KMS-11 (cell line): ENCODE measurements around the gene IL17D.

ENCODE experiments used
- H2AFZ ChIP-seq: fragments of 200-600 bp; sonication (generic); 2 replicates; pipeline ENCODE4 v1.6.1; 2016; ENCODE audit warnings: antibody characterized with exemption, mixed run types, low read depth
- H3K27ac ChIP-seq: fragments of 200-600 bp; sonication (generic); 2 replicates; pipeline ENCODE4 v1.6.1; 2016; ENCODE audit warnings: mild to moderate bottlenecking, mixed run types
- H3K27me3 ChIP-seq: fragments of 200-600 bp; sonication (generic); 2 replicates; pipeline ENCODE4 v1.6.1; 2017; ENCODE audit warnings: mild to moderate bottlenecking, low read depth, mixed run types, moderate library complexity; ENCODE audit not compliant: insufficient read depth
- H3K36me3 ChIP-seq: fragments of 200-600 bp; sonication (generic); 2 replicates; pipeline ENCODE4 v1.6.1; 2017; ENCODE audit warnings: mild to moderate bottlenecking, mixed run types; ENCODE audit not compliant: insufficient read depth
- H3K4me1 ChIP-seq: fragments of 200-600 bp; sonication (generic); 2 replicates; pipeline ENCODE4 v1.6.1; 2016; ENCODE audit warnings: mild to moderate bottlenecking, low read depth, mixed run types; ENCODE audit not compliant: poor library complexity, severe bottlenecking
- H3K4me2 ChIP-seq: fragments of 200-600 bp; sonication (generic); 2 replicates; pipeline ENCODE4 v1.7.0; 2016; ENCODE audit warnings: mild to moderate bottlenecking, mixed run types
- H3K4me3 ChIP-seq: fragments of 200-600 bp; sonication (generic); IDR thresholded peaks from 2 replicates; pipeline ENCODE4 v1.6.1; 2017; ENCODE audit warnings: low read depth, low read length, mixed read lengths; ENCODE audit not compliant: insufficient read depth
- H3K79me2 ChIP-seq: fragments of 200-600 bp; sonication (generic); 2 replicates; pipeline ENCODE4 v1.6.1; 2016; ENCODE audit warnings: low read depth, mixed run types; ENCODE audit not compliant: insufficient read depth
- H3K9ac ChIP-seq: fragments of 200-600 bp; sonication (generic); 2 replicates; pipeline ENCODE4 v1.6.1; 2016; ENCODE audit warnings: mild to moderate bottlenecking, mixed run types
- H4K20me1 ChIP-seq: fragments of 200-600 bp; sonication (generic); 2 replicates; pipeline ENCODE4 v1.6.1; 2016; ENCODE audit warnings: mild to moderate bottlenecking, mixed run types; ENCODE audit not compliant: insufficient read depth
- TF ChIP-seq, protein P1 (sequence below): fragments of 200-600 bp; sonication (generic); conservative IDR thresholded peaks from 2 replicates; pipeline ENCODE4 v1.6.1; 2017; ENCODE audit warnings: low read depth, mild to moderate bottlenecking, antibody characterized with exemption, low read length, moderate library complexity, mixed read lengths

Gene IL17D

DNA sequence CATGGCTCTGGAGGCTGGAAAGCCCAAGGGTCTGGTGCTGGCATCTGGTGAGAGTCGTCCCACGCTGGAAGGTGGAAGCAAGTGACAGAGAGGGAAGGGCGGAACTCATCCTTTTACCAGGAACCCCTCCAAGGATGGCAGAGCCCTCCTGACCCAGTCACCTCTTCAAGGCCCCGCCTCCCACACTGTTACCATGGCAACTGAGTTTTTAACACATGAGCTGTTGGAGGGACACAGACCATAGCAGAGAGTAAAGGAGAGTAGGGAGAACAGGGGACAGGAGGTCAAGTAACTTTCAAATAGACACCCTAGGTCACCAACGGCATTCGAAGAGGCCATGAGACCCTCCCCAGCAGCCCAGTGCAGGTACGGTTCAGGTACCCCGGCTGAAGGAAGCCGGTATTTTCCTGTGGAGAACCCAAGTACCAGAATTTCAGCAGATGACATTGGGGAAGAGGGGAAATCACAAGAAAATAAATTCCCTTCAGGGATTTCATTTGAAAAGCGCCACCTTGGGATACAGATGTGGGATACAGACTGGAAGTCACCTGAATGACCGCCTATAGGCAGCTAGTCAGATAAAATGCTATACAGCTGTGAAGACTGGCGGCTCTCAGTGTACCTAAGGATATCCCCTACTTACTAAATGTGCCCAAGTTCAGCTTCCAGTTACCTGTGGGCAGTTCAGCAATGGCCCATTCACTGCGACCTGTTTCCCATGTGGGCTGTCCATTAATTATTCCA lies 8.0 kb downstream of the IL17D start:
- no peak overlapping the region for H3K4me3 ChIP-seq
- no peak overlapping the region for H3K4me2 ChIP-seq
- no peaks in the 10 kb centered on the region for H3K27me3 ChIP-seq
- H3K4me1 ChIP-seq: no peaks in the 10 kb centered on the region
- TF ChIP-seq, protein P1, sequence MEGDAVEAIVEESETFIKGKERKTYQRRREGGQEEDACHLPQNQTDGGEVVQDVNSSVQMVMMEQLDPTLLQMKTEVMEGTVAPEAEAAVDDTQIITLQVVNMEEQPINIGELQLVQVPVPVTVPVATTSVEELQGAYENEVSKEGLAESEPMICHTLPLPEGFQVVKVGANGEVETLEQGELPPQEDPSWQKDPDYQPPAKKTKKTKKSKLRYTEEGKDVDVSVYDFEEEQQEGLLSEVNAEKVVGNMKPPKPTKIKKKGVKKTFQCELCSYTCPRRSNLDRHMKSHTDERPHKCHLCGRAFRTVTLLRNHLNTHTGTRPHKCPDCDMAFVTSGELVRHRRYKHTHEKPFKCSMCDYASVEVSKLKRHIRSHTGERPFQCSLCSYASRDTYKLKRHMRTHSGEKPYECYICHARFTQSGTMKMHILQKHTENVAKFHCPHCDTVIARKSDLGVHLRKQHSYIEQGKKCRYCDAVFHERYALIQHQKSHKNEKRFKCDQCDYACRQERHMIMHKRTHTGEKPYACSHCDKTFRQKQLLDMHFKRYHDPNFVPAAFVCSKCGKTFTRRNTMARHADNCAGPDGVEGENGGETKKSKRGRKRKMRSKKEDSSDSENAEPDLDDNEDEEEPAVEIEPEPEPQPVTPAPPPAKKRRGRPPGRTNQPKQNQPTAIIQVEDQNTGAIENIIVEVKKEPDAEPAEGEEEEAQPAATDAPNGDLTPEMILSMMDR: no peak
- no peaks in the 10 kb centered on the region for H3K79me2 ChIP-seq
- no peak overlapping the region for H3K27ac ChIP-seq
- H3K9ac ChIP-seq: no peak overlapping the region
- H2AFZ ChIP-seq: peak overlapping the region; percentile 50; the same call in 1 of the 2 replicates
- H3K36me3 ChIP-seq: no peaks in the 10 kb centered on the region
- H4K20me1 ChIP-seq: no peaks in the 10 kb centered on the region

DNA sequence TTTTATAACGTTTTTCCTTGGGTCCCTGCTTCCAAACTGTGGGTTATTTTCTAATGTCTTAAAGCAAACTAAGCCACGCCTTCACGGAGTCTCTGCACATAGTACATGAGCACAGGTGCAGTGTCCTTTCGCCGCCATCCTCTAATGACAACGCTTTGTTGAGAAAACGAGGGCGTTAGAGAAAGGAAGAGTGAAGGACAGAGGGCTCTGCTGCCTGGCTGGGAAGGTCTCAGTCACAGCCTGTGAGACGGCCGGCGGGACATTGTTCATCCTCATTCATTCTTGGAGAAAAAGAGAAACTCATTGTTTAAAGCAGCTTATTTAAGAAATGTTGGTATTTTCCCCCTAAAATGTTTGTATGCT lies 9.5 kb downstream of the IL17D start:
- no peaks in the 10 kb centered on the region for H3K4me1 ChIP-seq
- H3K36me3 ChIP-seq: no peaks in the 10 kb centered on the region
- H4K20me1 ChIP-seq: no peaks in the 10 kb centered on the region
- H3K4me3 ChIP-seq: no peak overlapping the region
- TF ChIP-seq, protein P1: no peak
- peak overlapping the region; percentile 50 for H2AFZ ChIP-seq
- H3K9ac ChIP-seq: no peak overlapping the region
- no peaks in the 10 kb centered on the region for H3K27me3 ChIP-seq
- H3K27ac ChIP-seq: no peak overlapping the region
- peak overlapping the region; percentile 25; the same call in 1 of the 2 replicates for H3K4me2 ChIP-seq
- H3K79me2 ChIP-seq: no peaks in the 10 kb centered on the region

DNA sequence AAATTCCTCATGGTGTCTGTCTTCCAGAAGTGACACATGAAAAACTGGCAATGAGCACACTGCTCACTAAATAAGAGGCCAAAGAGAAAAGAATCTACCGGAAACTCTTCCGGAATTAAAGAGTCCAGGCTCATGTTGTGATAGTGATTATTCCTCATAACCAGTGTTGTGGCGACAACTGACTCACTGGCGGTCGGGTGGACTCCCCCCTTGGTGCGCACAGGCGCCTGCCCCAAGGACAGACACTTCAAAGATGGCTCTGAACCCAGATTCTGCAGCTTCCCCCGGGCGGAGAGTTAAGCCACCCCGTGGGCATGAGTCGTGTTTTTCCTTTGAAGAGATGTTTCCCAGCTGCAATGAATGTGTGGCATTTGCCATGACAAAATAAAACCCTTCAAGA lies 10.3 kb downstream of the IL17D start:
- Histone ChIP-seq H3K4me2 (no peak overlapping the region), H3K27ac (no peak overlapping the region), H3K36me3 (no peaks in the 10 kb centered on the region), H3K4me1 (no peaks in the 10 kb centered on the region), H3K4me3 (no peak overlapping the region), H3K27me3 (no peaks in the 10 kb centered on the region), H4K20me1 (no peaks in the 10 kb centered on the region), H3K9ac (no peak overlapping the region), H3K79me2 (no peaks in the 10 kb centered on the region), H2AFZ (no peak overlapping the region)
- TF ChIP-seq, protein P1: no peak

DNA sequence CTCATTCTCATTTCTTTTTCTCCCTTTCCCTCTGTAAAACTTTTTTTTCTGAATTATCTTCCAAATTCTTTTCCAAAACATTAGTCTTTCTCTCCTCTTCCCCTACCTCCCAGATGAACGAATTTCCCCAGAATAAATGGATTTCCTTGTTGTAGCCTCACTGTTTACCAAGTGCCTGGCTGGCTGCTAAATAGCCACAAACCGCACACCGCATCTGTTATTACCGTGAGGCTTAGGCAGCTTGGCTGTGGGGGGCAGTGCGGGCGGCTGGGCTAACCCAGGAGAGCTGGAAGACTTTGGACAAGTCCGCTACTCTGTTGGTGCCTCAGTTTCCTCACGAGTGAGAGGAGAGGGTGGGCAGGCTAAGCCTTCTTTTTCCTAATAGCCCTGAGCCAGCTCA lies 10.7 kb downstream of the IL17D start:
- no peak overlapping the region for H3K4me3 ChIP-seq
- no peaks in the 10 kb centered on the region for H3K27me3 ChIP-seq
- no peak overlapping the region for H2AFZ ChIP-seq
- H3K4me1 ChIP-seq: no peaks in the 10 kb centered on the region
- H3K36me3 ChIP-seq: no peaks in the 10 kb centered on the region
- H4K20me1 ChIP-seq: no peaks in the 10 kb centered on the region
- H3K9ac ChIP-seq: no peak overlapping the region
- TF ChIP-seq, protein P1: no peak
- H3K27ac ChIP-seq: no peak overlapping the region
- H3K4me2 ChIP-seq: no peak overlapping the region
- H3K79me2 ChIP-seq: no peaks in the 10 kb centered on the region
